Lung (tissue), 12 donors: ENCODE measurements around the gene PFN4. TPM values are rescaled to one million over a fixed set of nuclear protein-coding genes. Genes with fewer than 3 reads are reported as not detected.

Experiments used
- ATAC-seq: fragments of 200-7000 bp; cut with Tn5 transposase; one replicate; pipeline ENCODE4 v1.9.1; 2020; ENCODE audit warnings: moderate number of reproducible peaks; ENCODE audit not compliant: insufficient read depth, low FRiP score
- DNase-seq, 3 donors: peaks; one replicate each; pipeline ENCODE4 v3.0.0-alpha.2; 2013 to 2017
- H3K27ac ChIP-seq, 2 donors: one replicate each; pipeline ENCODE4 v1.5.1; 2013; ENCODE audit warnings: mild to moderate bottlenecking in 2 of 2, moderate library complexity in 2 of 2, control low read depth in 1 of 2, inconsistent platforms in 1 of 2, low read depth in 1 of 2, low read length in 1 of 2
- H3K27me3 ChIP-seq, 3 donors: one replicate each; pipeline ENCODE4 v1.5.1; 2013; ENCODE audit warnings: low read length in 2 of 3; ENCODE audit not compliant: control insufficient read depth in 3 of 3, insufficient read depth in 3 of 3
- H3K36me3 ChIP-seq, 4 donors: one replicate each; pipeline ENCODE4 v1.5.1; 2013; ENCODE audit warnings: low read length in 4 of 4, mild to moderate bottlenecking in 1 of 4, moderate library complexity in 1 of 4; ENCODE audit not compliant: control insufficient read depth in 4 of 4, insufficient read depth in 4 of 4
- H3K4me1 ChIP-seq, 5 donors: one replicate each; pipeline ENCODE4 v1.5.1; 2013; ENCODE audit warnings: low read length in 5 of 5, mild to moderate bottlenecking in 2 of 5, moderate library complexity in 1 of 5; ENCODE audit not compliant: control insufficient read depth in 5 of 5, insufficient read depth in 5 of 5
- H3K4me3 ChIP-seq: one replicate; pipeline ENCODE4 v1.5.1; 2013; ENCODE audit warnings: mild to moderate bottlenecking, control low read depth, moderate library complexity
- H3K9ac ChIP-seq, 2 donors: one replicate each; pipeline ENCODE4 v1.5.1; 2013; ENCODE audit warnings: low read length in 2 of 2, control low read depth in 1 of 2; ENCODE audit not compliant: insufficient read depth in 1 of 2
- H3K9me3 ChIP-seq, 4 donors: one replicate each; pipeline ENCODE4 v1.5.1; 2013; ENCODE audit warnings: low read length in 3 of 4, mild to moderate bottlenecking in 1 of 4, moderate library complexity in 1 of 4; ENCODE audit not compliant: control insufficient read depth in 4 of 4, insufficient read depth in 3 of 4
- WGBS, 2 donors: extraction: QIAGEN DNeasy Blood & Tissue Kit; methylation state at CpG; one replicate each; pipeline ENCODE4 v1.1.7; 2013; 5-methylcytosine and 5-hydroxymethylcytosine counted together
- polyA plus RNA-seq, 2 donors: library from polyadenylated mRNA; stranded (reverse); fragments of 200-250 nt; gene quantifications; one replicate each; pipeline ENCODE4 v1.2.1, GENCODE V29; 2013
- total RNA-seq, 2 donors: library from RNA; depleted of rRNA in 1 of 2; stranded (reverse); fragments of >200 nt in 1 of 2; gene quantifications; one replicate each; pipeline ENCODE4 v1.2.1, GENCODE V29; 2014 to 2021
- TF ChIP-seq, protein P1 (sequence below): IDR thresholded peaks from 2 replicates; pipeline ENCODE4 v1.5.1; 2012; ENCODE audit warnings: mild to moderate bottlenecking; ENCODE audit errors: control extremely low read depth, extremely low read depth
- donor health status: control.
- donor health status: control.
- donor health status: Bipolar disorder and iron deficiency.
- donor health status: healthy.
- donor health status: DM: yes; HTN: yes; CAD: no.

The PFN4 gene
- total and polyA plus RNA-seq, 4 donors = 0.49 to 1.9 (median 0.82) TPM

DNA sequence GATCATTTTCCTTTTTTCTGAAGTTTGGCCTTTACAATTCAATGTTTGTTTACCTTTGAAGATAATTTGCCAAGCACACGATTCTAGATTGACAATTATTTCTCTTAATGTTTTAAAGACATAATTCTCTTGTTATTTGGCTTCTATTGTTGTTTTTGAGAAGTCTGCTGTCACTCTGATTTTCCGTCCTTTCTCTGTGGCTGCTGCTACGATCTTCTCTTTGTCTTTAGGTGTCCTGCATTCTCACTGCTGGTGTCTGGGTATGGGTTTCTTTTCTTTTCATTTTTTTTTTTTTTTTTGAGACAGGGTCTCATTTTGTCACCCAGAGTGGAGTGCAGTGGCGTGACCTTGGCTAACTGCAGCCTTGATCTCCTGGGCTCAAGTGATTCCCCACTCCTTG lies 36.6 kb upstream of the PFN4 start:
- 94 to 96% methylated on average over 4 of the region's 4 CpGs for WGBS, 2 donors
- ATAC-seq = no peak

DNA sequence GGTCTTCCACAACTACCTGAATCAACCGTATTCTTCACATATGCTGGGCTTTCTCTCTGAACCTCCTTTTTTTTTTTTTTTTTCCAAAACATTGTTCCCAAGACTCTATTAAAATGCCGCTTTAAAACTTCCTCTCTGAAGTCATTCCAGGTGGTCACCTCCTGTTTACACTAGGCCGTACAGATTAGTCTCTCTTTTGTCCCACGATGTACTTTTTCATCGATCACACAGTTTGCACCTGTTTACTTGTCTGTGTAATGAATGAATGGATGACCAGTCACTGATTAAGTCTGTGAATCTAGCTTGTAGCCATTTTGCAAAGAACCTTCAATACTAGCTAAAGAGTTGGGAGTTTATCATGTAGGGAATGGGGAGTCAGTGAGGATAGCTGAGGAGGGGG lies 35.0 kb upstream of the PFN4 start:
- Histone ChIP-seq H3K9ac (no peak overlapping the region), H3K36me3 (peaks cover 0 to 6% (median 2%) of the 10 kb centered on the region in 4 donors), H3K9me3 (no peaks in the 10 kb centered on the region), H3K4me1 (no peaks in the 10 kb centered on the region), H3K27ac (no peak overlapping the region), H3K4me3 (no peak overlapping the region), H3K27me3 (no peaks in the 10 kb centered on the region)
- TF ChIP-seq, protein P1, sequence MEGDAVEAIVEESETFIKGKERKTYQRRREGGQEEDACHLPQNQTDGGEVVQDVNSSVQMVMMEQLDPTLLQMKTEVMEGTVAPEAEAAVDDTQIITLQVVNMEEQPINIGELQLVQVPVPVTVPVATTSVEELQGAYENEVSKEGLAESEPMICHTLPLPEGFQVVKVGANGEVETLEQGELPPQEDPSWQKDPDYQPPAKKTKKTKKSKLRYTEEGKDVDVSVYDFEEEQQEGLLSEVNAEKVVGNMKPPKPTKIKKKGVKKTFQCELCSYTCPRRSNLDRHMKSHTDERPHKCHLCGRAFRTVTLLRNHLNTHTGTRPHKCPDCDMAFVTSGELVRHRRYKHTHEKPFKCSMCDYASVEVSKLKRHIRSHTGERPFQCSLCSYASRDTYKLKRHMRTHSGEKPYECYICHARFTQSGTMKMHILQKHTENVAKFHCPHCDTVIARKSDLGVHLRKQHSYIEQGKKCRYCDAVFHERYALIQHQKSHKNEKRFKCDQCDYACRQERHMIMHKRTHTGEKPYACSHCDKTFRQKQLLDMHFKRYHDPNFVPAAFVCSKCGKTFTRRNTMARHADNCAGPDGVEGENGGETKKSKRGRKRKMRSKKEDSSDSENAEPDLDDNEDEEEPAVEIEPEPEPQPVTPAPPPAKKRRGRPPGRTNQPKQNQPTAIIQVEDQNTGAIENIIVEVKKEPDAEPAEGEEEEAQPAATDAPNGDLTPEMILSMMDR = no peak
- ATAC-seq (no peak), DNase-seq (no peak)
- 78 to 84% methylated on average over 5 of the region's 5 CpGs for WGBS, 2 donors

More for the DNA sequence above, 36.6 kb upstream of the PFN4 start:
- Histone ChIP-seq H3K4me1 (no peaks in the 10 kb centered on the region), H3K4me3 (no peak overlapping the region), H3K36me3 (peaks cover 0 to 6% (median under 1%) of the 10 kb centered on the region in 4 donors), H3K27me3 (no peaks in the 10 kb centered on the region), H3K9me3 (no peaks in the 10 kb centered on the region), H3K27ac (no peak overlapping the region), H3K9ac (no peak overlapping the region)
- no peak for DNase-seq
- TF ChIP-seq, protein P1 = no peak

DNA sequence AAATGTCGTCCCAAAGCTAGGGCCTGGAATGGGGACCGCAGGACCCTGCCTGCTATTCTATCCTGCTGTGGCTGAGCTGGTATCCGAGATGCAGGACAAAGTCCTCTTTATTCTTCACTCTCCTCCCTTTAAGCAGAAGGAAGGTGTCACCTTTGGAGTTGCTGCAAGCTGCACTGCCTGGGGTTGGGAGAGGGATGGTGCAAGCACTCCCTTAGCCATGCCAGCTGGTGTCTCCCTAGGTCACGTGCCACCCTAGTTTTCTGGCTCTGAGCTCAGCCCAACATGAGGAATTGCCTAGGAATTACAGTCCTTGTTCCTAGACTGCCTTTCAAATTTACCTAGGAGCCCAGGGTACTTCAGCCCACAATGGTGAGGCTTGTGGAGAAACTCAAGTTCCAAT lies 30.3 kb upstream of the PFN4 start:
- DNase-seq (no peak), ATAC-seq (no peak)
- H3K9me3 ChIP-seq = no peaks in the 10 kb centered on the region
- peaks cover 0 to 6% (median 2%) of the 10 kb centered on the region in 4 donors for H3K36me3 ChIP-seq
- no peak overlapping the region for H3K4me3 ChIP-seq
- TF ChIP-seq, protein P1 = no peak
- no peak overlapping the region for H3K27ac ChIP-seq
- 94 to 96% methylated on average over 4 of the region's 4 CpGs for WGBS, 2 donors
- H3K4me1 ChIP-seq = no peaks in the 10 kb centered on the region
- no peak overlapping the region for H3K9ac ChIP-seq
- no peaks in the 10 kb centered on the region for H3K27me3 ChIP-seq
